GM20431 (cell line): ENCODE measurements around the gene MSMB.
"Not testable (repeated sequence)": the region's sequence is repeated elsewhere in the genome, so short reads cannot be mapped to it uniquely, and the experiment has no call there.

Source experiments
- in situ Hi-C: fragments of 300-500 bp; cut with MseI, MboI; formaldehyde crosslinking; loops from one replicate; pipeline ENCODE4 v1.15.0; 2020; ENCODE audit warnings: low sequenced_read_pairs; ENCODE audit not compliant: unreplicated experiment

MSMB gene

DNA sequence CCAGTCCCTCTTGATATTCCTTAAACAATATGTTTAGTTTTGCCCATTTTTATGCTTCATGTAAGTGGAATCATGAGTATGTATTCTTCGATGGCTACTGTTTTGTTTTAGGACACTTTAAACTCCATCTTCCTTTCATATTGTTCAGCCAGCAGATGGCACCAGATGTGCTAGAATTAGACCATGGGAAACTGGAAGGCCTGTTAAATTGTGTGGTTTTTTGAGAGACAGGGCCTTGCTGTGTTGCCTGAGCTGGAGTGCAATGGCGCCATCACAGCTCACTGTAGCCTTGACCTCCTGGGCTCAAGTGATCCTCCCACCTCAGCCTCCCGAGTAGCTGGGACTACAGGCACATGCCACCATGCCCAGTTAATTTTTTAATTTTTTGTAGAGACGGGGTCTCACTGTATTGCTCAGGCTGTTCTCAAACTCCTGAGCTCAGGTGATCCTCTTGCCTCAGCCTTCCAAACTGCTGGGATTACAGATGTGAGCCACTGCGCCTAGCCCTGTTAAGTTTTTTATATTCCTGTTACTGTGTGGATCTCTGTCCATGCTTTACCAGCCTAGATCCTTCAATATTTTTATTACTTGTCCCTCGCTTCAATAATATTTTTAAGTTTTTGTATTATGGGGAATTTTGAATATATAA is 62.4 kb downstream of the MSMB start:
- in situ Hi-C loops: not testable (repeated sequence)
